Measurements from ENCODE around the gene OR1N1.

OR1N1 gene

GRCh38 chr9:122518841-122519240 is 8.3 kb downstream of the OR1N1 start, which contains the start of gene OR1J4 (continued):
- no peak for TF ChIP-seq PATZ1 (CRISPR knock-in tag; IDR thresholded peaks at IDR 0.05; ENCODE audit: borderline replicate concordance)

GRCh38 chr9:122518226-122518625 is 8.9 kb downstream of the OR1N1 start:
- no peak for ATAC-seq

GRCh38 chr9:122510502-122510901 is 16.6 kb downstream of the OR1N1 start, which contains the start of gene OR1J2:
Gene OR1J2, plus strand, starts transcription at chr9:122510802. Its CDS starts 0 bp downstream, at chr9:122510802.
- TF ChIP-seq ESRRG (CRISPR knock-in tag; IDR thresholded peaks at IDR 0.05) = no peak
- TF ChIP-seq TSHZ2 (CRISPR knock-in tag; IDR thresholded peaks at IDR 0.05) = no peak
- no peak for TF ChIP-seq GLIS3 (CRISPR knock-in tag; IDR thresholded peaks at IDR 0.05)
- no peak for TF ChIP-seq ZFP3 (CRISPR knock-in tag; IDR thresholded peaks at IDR 0.05)
- no peak for TF ChIP-seq SNAI2 (CRISPR knock-in tag; IDR thresholded peaks at IDR 0.05)
- TF ChIP-seq TOX (CRISPR knock-in tag; IDR thresholded peaks at IDR 0.05; ENCODE audit: borderline replicate concordance) = no peak
- TF ChIP-seq ZNF70 (CRISPR knock-in tag; IDR thresholded peaks at IDR 0.05) = no peak
- TF ChIP-seq ZNF8 (CRISPR knock-in tag; IDR thresholded peaks at IDR 0.05) = no peak
- no peak for TF ChIP-seq CSRNP3 (CRISPR knock-in tag; IDR thresholded peaks at IDR 0.05)
- TF ChIP-seq ZFP30 (CRISPR knock-in tag; IDR thresholded peaks at IDR 0.05) = no peak
- TF ChIP-seq BACH2 (CRISPR knock-in tag; IDR thresholded peaks at IDR 0.05; ENCODE audit: borderline replicate concordance) = no peak
- TF ChIP-seq POU6F1 (CRISPR knock-in tag; IDR thresholded peaks at IDR 0.05; ENCODE audit: borderline replicate concordance, low read depth) = no peak
- no peak for TF ChIP-seq CSDC2 (CRISPR knock-in tag; IDR thresholded peaks at IDR 0.05)
- TF ChIP-seq OSR1 (CRISPR knock-in tag; IDR thresholded peaks at IDR 0.05) = no peak
- no peak for TF ChIP-seq TCF4 (CRISPR knock-in tag; IDR thresholded peaks at IDR 0.05; ENCODE audit: borderline replicate concordance)
- TF ChIP-seq ZC3H10 (CRISPR knock-in tag; IDR thresholded peaks at IDR 0.05) = no peak
- no peak for ATAC-seq

More at GRCh38 chr9:122518226-122518625, 8.9 kb downstream of the OR1N1 start:
- TF ChIP-seq BACH2 (CRISPR knock-in tag; IDR thresholded peaks at IDR 0.05; ENCODE audit: borderline replicate concordance) (no peak), ZNF8 (CRISPR knock-in tag; IDR thresholded peaks at IDR 0.05) (no peak), CREB5 (CRISPR knock-in tag; IDR thresholded peaks at IDR 0.05; ENCODE audit: low read depth) (no peak), SNAI2 (CRISPR knock-in tag; IDR thresholded peaks at IDR 0.05) (no peak), GLIS3 (CRISPR knock-in tag; IDR thresholded peaks at IDR 0.05) (no peak), POU6F1 (CRISPR knock-in tag; IDR thresholded peaks at IDR 0.05; ENCODE audit: borderline replicate concordance, low read depth) (no peak)
